ENCODE measurements around the gene SFT2D1.

Gene SFT2D1

GRCh38 chr6:166270706-166271375 is 71.5 kb downstream of the SFT2D1 start:
- TF ChIP-seq, protein P1, sequence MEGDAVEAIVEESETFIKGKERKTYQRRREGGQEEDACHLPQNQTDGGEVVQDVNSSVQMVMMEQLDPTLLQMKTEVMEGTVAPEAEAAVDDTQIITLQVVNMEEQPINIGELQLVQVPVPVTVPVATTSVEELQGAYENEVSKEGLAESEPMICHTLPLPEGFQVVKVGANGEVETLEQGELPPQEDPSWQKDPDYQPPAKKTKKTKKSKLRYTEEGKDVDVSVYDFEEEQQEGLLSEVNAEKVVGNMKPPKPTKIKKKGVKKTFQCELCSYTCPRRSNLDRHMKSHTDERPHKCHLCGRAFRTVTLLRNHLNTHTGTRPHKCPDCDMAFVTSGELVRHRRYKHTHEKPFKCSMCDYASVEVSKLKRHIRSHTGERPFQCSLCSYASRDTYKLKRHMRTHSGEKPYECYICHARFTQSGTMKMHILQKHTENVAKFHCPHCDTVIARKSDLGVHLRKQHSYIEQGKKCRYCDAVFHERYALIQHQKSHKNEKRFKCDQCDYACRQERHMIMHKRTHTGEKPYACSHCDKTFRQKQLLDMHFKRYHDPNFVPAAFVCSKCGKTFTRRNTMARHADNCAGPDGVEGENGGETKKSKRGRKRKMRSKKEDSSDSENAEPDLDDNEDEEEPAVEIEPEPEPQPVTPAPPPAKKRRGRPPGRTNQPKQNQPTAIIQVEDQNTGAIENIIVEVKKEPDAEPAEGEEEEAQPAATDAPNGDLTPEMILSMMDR (IDR thresholded peaks at IDR 0.05; ENCODE audit: low read depth, low read length, missing control alignments) = no peak
- Histone ChIP-seq H3K36me3 (replicated peaks) (no peaks in the 10 kb centered on the region), H3K4me3 (ENCODE audit: low read depth, low read length) (no peak overlapping the region), H3K27ac (no peak overlapping the region), H3K27me3 (replicated peaks) (peaks cover 3% of the 10 kb centered on the region)
- in situ Hi-C loops (cut with HindIII; ENCODE audit: low pct_ligation_motif_present, low sequenced_read_pairs) = no loop called here
- DNase-seq = no peak

Data from brain microvascular endothelial cell (primary cell).